GM12878 (cell line): ENCODE data around the gene RXFP3.

ENCODE experiments used
- CTCF ChIP-seq, 3 experiments: IDR thresholded peaks in 2 of 3; conservative IDR thresholded peaks in 1 of 3; 2 replicates each; pipeline ENCODE4 v1.5.1; 2011; ENCODE audit warnings: low read depth in 3 of 3, low read length in 3 of 3, mild to moderate bottlenecking in 3 of 3, control low read depth in 2 of 3, moderate library complexity in 2 of 3, inconsistent platforms in 1 of 3, mixed read lengths in 1 of 3; ENCODE audit not compliant: control insufficient read depth in 2 of 3, insufficient read depth in 1 of 3; ENCODE audit errors: extremely low read depth in 1 of 3
- GABPA ChIP-seq: IDR thresholded peaks from 2 replicates; pipeline ENCODE4 v1.6.1; 2014; ENCODE audit warnings: antibody characterized with exemption, low read depth, mild to moderate bottlenecking, inconsistent platforms
- IRF5 ChIP-seq: fragments of 450-650 bp; IDR thresholded peaks from 2 replicates; pipeline ENCODE4 v1.6.1; 2017; ENCODE audit warnings: borderline replicate concordance
- JUND ChIP-seq: IDR thresholded peaks from 2 replicates; pipeline ENCODE4 v1.6.1; 2012; ENCODE audit warnings: low read depth, mild to moderate bottlenecking, low read length, improper control_type of control experiment, moderate library complexity
- POLR2AphosphoS5 ChIP-seq: IDR thresholded peaks from 2 replicates; pipeline ENCODE4 v1.6.1; 2011; ENCODE audit warnings: mild to moderate bottlenecking, low read length, inconsistent platforms
- RELA ChIP-seq: fragments of 450-650 bp; IDR thresholded peaks from 2 replicates; pipeline ENCODE4 v1.8.0; 2014; ENCODE audit warnings: borderline replicate concordance; ENCODE audit not compliant: partially characterized antibody
- TAF1 ChIP-seq: IDR thresholded peaks from 2 replicates; pipeline ENCODE4 v1.6.1; 2011; ENCODE audit warnings: mild to moderate bottlenecking, low read depth, low read length, borderline replicate concordance

- TF ChIP-seq RELA (no peak), IRF5 (no peak), TAF1 (no peak), POLR2AphosphoS5 (no peak), CTCF (IDR thresholded peaks at IDR 0.05 in 2 of 3, conservative IDR thresholded peaks at IDR 0.05 in 1 of 3; ENCODE audit: control insufficient read depth in 2 of 3, extremely low read depth in 1 of 3, insufficient read depth in 1 of 3, low read depth in 3 of 3, low read length in 3 of 3) (no peak), GABPA (no peak), JUND (no peak)
These were observed 21.5 kb downstream of the RXFP3 start for GRCh38 chr5:33957577-33958150.
